Activated T-helper 9 cell treated with anti-CD3 and anti-CD28 coated beads, Interleukin-2, amount 50 U/mL, for 16 hours (primary cell): Measurements from ENCODE around the gene DNMT3L.

Experiments used
- DNase-seq: peaks from one replicate; pipeline ENCODE4 v3.0.0-alpha.2; 2020; ENCODE audit warnings: low read depth

DNMT3L gene

DNA sequence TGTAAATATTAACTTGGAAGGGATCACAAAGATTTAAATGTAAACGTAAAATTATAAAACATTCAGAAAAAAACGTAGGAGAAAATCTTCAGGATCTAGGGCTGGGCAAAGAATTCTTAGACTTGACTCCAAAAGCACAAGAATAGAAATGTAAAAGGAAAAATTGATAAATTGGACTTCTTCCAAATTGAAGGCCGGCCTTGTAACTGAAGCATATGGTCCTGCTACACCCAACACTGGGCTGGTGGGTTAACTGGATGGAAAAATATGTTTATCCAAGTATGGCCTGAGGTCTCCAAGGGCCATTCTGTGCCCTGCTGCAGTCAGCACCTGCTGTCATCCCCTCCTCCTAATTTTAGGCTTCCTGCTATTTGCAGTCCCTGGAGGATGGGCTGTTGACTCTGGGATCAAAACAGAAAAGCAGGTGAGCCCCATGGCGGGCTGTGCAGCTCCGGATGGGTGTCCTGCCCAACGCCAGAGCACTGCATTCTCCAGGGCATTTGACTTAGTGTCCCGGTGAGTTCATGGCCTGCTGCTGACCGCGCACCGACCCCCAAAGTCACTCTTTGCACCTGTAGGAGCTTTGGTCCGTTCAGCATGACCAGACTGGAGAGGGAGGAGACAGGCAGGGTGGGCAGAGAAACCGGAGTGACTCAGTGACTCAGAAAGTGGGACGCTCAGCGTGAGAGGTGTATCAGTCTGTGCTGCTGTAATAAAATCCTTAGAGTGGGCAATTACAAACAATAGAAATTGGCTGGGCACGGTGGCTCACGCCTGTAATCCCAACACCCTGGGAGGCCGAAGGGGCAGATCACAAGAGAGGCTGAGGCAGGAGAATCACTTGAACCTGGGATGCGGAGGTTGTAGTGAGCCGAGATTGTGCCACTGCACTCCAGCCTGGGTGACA, 17.9 kb upstream of the DNMT3L start:
- no peak for DNase-seq

- no peak for DNase-seq
Measured at GRCh38 chr21:44275041-44275440, 13.3 kb upstream of the DNMT3L start.

GRCh38 chr21:44273046-44273445, 11.3 kb upstream of the DNMT3L start:
- no peak for DNase-seq

- DNase-seq: no peak
Measured at GRCh38 chr21:44272284-44272858, 10.7 kb upstream of the DNMT3L start.

GRCh38 chr21:44271558-44272283, 10.0 kb upstream of the DNMT3L start:
- no peak for DNase-seq

DNA sequence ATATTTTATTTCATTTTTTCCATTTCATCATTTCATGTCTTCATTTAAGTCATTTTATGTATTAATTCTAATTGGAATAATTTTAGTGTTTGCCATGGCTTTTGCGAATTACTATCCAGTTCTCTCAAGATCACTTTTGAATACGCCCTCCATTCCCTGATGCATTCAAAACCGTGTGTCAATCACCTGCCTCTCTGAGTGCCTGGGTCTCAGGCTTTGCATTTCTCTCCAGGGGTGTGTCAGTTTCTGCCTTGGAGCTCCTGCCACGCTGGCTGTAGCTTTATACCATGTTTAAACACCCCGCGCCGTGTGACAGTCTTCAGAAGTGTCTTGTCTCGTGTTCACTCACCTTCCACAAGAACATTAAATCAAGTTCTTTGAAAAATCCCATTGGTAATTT, 7.4 kb upstream of the DNMT3L start:
- no peak for DNase-seq

DNA sequence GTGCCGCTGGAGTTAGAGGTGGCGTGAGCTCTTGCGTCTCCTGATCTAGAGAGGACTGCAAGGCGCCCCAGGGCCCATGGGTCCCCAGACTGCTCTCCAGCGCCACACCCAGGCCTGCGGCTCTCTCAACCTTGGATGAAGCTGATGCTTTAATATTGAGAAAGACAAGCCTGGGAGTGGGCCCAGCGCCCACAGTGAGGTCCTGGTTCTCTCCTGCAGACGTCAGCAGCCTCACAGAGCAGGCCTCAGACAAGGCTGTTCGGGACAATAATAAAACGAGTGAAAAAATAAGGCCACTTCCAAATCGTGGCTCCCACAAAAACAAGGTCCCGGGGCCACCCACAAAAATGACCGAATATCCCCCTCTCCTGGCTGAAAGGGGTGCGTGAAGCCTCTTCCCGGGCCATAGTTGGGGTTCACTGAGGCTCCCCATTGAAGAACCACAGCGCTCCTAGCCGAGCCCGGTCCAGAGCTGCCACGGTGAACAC, 6.0 kb upstream of the DNMT3L start:
- no peak for DNase-seq

GRCh38 chr21:44265734-44266270, 4.1 kb upstream of the DNMT3L start:
- no peak for DNase-seq

DNA sequence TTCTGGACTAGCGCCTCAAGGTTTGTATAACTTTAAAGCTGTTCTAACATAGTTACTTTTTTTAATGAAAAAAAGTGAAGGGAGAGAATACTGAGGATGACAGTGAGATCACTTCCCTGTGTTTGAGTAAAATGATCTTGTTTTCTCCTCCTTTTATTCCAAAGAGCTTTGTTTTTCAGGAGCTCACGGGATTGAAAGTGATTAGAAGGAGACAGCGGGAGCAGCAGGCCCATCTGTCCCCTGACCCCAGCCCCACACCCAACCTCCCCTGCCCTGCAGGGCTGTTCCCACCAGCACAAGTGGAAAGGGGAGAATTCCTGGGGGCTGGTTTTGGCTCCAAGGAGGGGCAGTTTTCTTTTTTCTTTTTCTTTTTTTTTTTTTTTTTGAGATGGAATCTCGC, 2.1 kb upstream of the DNMT3L start:
- DNase-seq: no peak

DNA sequence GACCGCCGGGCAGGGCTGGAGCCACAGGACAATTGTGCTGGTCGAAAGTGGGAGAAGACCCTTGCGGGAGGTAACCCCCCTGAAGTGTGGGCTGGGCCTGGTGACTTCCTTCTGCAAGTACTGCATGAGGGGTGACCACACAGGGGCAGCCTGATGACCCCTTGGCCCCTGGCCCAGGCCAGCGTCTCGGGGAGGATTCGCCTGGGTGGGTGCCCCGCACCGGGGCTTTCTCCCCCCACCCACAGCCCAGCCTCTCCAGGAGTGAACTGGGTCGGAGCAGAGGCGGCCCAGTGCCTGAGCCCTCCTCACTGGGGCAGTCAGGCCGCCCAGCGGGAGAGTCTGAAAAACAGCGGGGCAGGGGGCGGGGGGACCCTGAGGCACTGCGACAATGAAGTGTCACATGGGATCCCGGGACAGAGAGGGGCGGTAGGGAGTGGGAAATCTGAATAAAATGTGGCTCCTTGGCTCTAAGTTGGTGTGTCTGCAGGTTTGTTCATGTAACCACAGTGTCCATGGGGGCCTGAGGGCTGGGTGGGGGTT, 1.6 kb upstream of the DNMT3L start:
- no peak for DNase-seq

DNA sequence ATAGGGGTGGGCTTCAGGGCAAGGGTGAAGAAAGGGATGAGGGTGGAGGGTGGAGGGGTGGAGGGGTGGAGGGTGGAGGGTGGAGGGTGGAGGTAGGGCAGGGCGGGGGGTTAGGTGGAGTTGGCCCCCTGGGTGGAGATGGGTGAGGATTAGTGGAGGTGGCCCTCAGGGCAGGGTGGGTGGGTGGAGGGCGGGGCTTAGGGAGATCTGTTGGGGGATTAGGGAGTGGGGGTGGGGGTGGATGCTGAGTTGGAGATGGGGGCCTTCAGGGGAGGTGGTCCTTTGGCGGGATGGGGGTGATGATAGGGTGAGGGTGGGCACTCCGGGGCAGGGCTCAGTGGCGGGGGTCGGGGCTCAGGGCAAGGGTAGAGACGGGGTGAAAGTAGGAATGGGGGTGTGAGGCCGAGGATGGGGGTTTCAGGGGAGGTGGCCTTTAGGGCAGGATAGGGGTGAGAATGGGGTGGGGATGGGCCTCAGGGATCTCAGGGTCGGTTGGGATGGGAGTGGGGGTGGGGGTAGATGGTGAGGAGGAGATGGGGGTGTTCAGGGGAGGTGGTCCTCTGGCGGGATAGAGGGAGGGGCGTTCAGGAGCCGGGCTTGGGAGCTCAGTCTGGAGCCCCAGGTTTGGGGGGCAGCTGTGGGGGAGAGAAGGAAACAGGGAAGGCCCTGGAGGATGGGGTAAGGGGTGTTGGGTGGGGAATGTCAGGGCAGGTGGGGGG, 800 bp upstream of the DNMT3L start:
- DNase-seq: no peak

- DNase-seq: no peak
Measured at GRCh38 chr21:44260791-44261631, 686 bp downstream of the DNMT3L start.

DNA sequence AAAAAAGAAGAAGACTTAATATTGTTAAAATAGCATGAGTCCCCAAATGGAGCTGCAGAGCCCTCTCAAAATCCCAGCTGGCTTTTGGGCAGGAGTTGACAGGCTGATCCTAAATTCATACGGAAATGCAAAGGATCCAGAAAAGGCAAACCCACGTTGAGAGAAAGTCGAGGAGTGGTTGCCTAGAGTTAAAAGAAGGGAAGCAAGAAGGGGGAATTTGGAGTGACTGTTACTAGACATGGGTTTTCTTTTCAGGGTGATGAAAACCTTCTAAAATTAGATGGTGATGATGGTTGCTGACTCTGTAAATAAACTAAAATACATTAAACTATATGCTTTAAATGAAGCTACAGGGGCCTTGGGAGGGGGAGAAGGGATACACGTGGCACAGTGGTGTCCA, 1.6 kb downstream of the DNMT3L start:
- DNase-seq: no peak

GRCh38 chr21:44259082-44259705, 2.5 kb downstream of the DNMT3L start:
- DNase-seq: no peak

GRCh38 chr21:44258056-44258725, 3.5 kb downstream of the DNMT3L start:
- no peak for DNase-seq

DNA sequence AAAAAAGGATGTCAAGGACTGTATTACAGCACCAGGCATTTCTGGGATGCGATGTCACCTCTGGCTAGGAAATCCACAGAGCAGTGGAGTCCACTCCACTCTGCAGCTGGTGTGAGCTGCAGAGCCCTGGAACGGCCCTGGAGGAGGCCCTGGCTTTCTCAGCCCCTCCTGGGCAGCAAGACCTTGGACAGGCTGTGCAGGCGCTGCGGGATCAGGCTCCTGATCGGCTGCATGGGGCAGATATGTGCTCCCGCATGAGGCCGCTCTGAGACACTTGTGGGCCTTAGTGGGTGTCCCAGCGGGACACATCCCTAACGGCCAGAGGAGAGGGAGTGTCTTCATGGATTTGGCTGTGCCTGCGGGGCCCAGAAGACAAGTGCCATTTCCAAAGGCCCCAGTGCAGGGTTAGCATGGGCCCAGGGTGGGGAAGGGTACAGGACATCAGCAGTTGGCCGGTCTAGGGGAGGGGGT, 6.2 kb downstream of the DNMT3L start:
- no peak for DNase-seq

DNA sequence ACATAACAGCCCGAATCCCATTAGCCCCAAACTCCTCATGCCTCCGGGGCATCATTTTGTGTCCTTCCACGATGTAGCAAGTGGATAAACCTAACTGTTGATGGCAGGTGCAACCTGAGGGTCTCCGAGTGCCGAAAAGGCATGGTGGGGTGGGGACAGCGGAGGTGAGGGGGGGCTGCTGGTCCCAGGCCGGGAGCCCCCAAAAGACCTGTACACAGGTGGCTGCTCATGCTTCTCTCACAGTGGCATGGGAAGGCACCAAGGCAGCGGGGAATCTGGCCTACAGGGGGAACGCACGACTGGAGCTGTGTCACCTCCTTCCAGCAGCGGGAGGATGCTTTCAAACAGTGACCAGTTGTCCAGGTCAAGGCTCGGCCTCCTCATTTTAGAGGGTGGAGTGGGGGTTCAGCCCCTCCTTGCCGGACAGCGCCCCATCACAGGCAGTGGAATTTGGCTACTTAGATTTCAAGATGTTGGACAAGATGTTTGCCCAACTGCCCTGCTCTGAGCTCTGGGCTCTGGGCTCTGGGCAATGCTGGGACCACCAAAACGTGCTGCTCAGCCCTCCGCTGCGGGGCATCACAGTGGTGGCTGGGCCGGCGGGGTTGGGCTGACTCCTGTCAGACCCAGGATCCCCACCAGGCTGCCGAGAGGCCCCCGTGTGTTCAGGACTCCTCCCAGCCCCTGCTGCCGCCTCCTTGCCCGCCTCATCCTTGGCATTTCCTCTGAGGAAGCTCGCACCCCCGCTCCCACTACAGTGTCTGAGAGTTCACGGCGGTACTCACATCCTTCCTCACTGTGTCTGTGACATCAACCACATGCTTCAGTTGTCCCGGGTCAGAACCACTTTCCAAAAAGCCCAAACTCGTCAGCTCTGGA, 7.6 kb downstream of the DNMT3L start:
- DNase-seq: no peak
